AML-193 (cell line): ENCODE results near the gene CXCL3.
A peak's percentile ranks its signal among the peaks of the same experiment; 100 is the strongest.

ENCODE experiments used
- DNase-seq, 2 experiments: peaks; one replicate each; lab custom pipeline; 2025; lab: John Stamatoyannopoulos, UW

Gene CXCL3

GRCh38 chr4:74055498-74055897 lies 17.0 kb upstream of the CXCL3 start:
- no peak for DNase-seq

- no peak for DNase-seq
Observed at GRCh38 chr4:74055096-74055495, 16.6 kb upstream of the CXCL3 start.

GRCh38 chr4:74054483-74055047 lies 16.1 kb upstream of the CXCL3 start:
- DNase-seq, result no peak

- no peak for DNase-seq
Observed at GRCh38 chr4:74047152-74047551, 8.7 kb upstream of the CXCL3 start.

- no peak for DNase-seq
Observed at GRCh38 chr4:74045772-74046171, 7.3 kb upstream of the CXCL3 start.

- no peak for DNase-seq
Observed at GRCh38 chr4:74045247-74045646, 6.8 kb upstream of the CXCL3 start.

GRCh38 chr4:74044677-74045076 lies 6.2 kb upstream of the CXCL3 start:
- DNase-seq, result no peak

- no peak for DNase-seq
Observed at GRCh38 chr4:74042681-74043080, 4.2 kb upstream of the CXCL3 start.

- no peak for DNase-seq
Observed at GRCh38 chr4:74041418-74041817, 2.9 kb upstream of the CXCL3 start.

GRCh38 chr4:74039315-74039763 lies 850 bp upstream of the CXCL3 start:
- DNase-seq, result peak in 1 of 2 experiments; percentile 35

- DNase-seq, result no peak
Observed at GRCh38 chr4:74038086-74038424, 434 bp downstream of the CXCL3 start.

GRCh38 chr4:74037076-74037955 lies 1.2 kb downstream of the CXCL3 start:
- no peak for DNase-seq

GRCh38 chr4:74033739-74034138 lies 4.8 kb downstream of the CXCL3 start:
- peak; percentile 18 to 34 for DNase-seq

- DNase-seq, result no peak
Observed at GRCh38 chr4:74032064-74032463, 6.4 kb downstream of the CXCL3 start.

- no peak for DNase-seq
Observed at GRCh38 chr4:74031576-74031975, 6.9 kb downstream of the CXCL3 start.

- peak; percentile 9 to 22 for DNase-seq
Observed at GRCh38 chr4:74030285-74030684, 8.2 kb downstream of the CXCL3 start.

GRCh38 chr4:74028504-74028903 lies 10.0 kb downstream of the CXCL3 start:
- no peak for DNase-seq

GRCh38 chr4:74023709-74024108 lies 14.8 kb downstream of the CXCL3 start:
- DNase-seq, result no peak

GRCh38 chr4:74021601-74022000 lies 16.9 kb downstream of the CXCL3 start:
- no peak for DNase-seq

- peak; percentile 87 to 90 for DNase-seq
Observed at GRCh38 chr4:74018771-74019170, 19.7 kb downstream of the CXCL3 start.

GRCh38 chr4:74018116-74018515 lies 20.4 kb downstream of the CXCL3 start:
- DNase-seq, result peak in 1 of 2 experiments; percentile 4

GRCh38 chr4:74016068-74016467 lies 22.4 kb downstream of the CXCL3 start:
- no peak for DNase-seq

- DNase-seq, result no peak
Observed at GRCh38 chr4:74015126-74015780, 23.2 kb downstream of the CXCL3 start.
